Smooth muscle cell (in vitro differentiated cells): ENCODE measurements around the gene APOL4. TPM values are rescaled to one million over a fixed set of nuclear protein-coding genes. Genes with fewer than 3 reads are reported as not detected.

Source experiments
- DNase-seq: peaks from one replicate; lab custom pipeline; 2025; ENCODE audit not compliant: unreplicated experiment; lab: John Stamatoyannopoulos, UW
- H2AFZ ChIP-seq: fragments of 200-600 bp; sonication (generic); 2 replicates; pipeline ENCODE4 v1.6.0; 2016; ENCODE audit warnings: antibody characterized with exemption, low read depth, mild to moderate bottlenecking
- H3F3A ChIP-seq: fragments of 200-600 bp; sonication (generic); 2 replicates; pipeline ENCODE4 v1.6.0; 2017; ENCODE audit warnings: antibody characterized with exemption, low read depth
- H3K27ac ChIP-seq: fragments of 200-600 bp; sonication (generic); 2 replicates; pipeline ENCODE4 v1.5.1; 2016; ENCODE audit warnings: low read depth, mild to moderate bottlenecking
- H3K27me3 ChIP-seq: fragments of 200-600 bp; sonication (generic); 2 replicates; pipeline ENCODE4 v1.6.1; 2016; ENCODE audit warnings: low read depth, mild to moderate bottlenecking
- H3K36me3 ChIP-seq: fragments of 200-600 bp; sonication (generic); 2 replicates; pipeline ENCODE4 v1.5.1; 2016; ENCODE audit warnings: low read depth
- H3K4me1 ChIP-seq: fragments of 200-600 bp; sonication (generic); 2 replicates; pipeline ENCODE4 v1.5.1; 2016; ENCODE audit warnings: low read depth
- H3K4me2 ChIP-seq: fragments of 200-600 bp; sonication (generic); 2 replicates; pipeline ENCODE4 v1.6.0; 2016; ENCODE audit warnings: mild to moderate bottlenecking
- H3K4me3 ChIP-seq: fragments of 200-600 bp; sonication (generic); 2 replicates; pipeline ENCODE4 v1.5.1; 2016; ENCODE audit warnings: mild to moderate bottlenecking
- H3K79me2 ChIP-seq: fragments of 200-600 bp; sonication (generic); 2 replicates; pipeline ENCODE4 v1.6.0; 2016; ENCODE audit warnings: low read depth, mild to moderate bottlenecking
- H3K9ac ChIP-seq: fragments of 200-600 bp; sonication (generic); 2 replicates; pipeline ENCODE4 v1.6.0; 2016; ENCODE audit warnings: low read depth
- H3K9me3 ChIP-seq: fragments of 200-600 bp; sonication (generic); replicated peaks from 2 replicates; pipeline ENCODE4 v1.5.1; 2016; ENCODE audit warnings: low read depth
- H4K20me1 ChIP-seq: fragments of 200-600 bp; sonication (generic); 2 replicates; pipeline ENCODE4 v1.6.0; 2016; ENCODE audit warnings: low read depth
- CTCF ChIP-seq: fragments of 200-600 bp; sonication (generic); IDR thresholded peaks from 2 replicates; pipeline ENCODE4 v1.5.1; 2017; ENCODE audit warnings: borderline replicate concordance, mild to moderate bottlenecking, antibody characterized with exemption; ENCODE audit not compliant: insufficient read depth, poor library complexity, severe bottlenecking
- WGBS: methylation state at CpG from one replicate; pipeline ENCODE4 v1.1.7; 2016; ENCODE audit warnings: low lambda C conversion rate; 5-methylcytosine and 5-hydroxymethylcytosine counted together
- polyA plus RNA-seq: library from polyadenylated mRNA; unstranded; fragments of >200 nt; fragmentation: Nextera tagmentation; extraction: Ambion mirVana; gene quantifications from 2 replicates; pipeline ENCODE4 v1.2.1, GENCODE V29; 2016
- total RNA-seq: library from RNA; depleted of rRNA; stranded (reverse); fragments of >200 nt; gene quantifications from 2 replicates; pipeline ENCODE4 v1.2.3, GENCODE V29; 2014

Gene APOL4
- total and polyA plus RNA-seq, 2 experiments from 2014 or later = 0.40 TPM; not detected in 1

GRCh38 chr22:36221799-36222751, 20.5 kb upstream of the APOL4 start:
- peak; percentile 39 for TF ChIP-seq CTCF
- Histone ChIP-seq H3K9ac (no peak overlapping the region), H3F3A (no peaks in the 10 kb centered on the region), H4K20me1 (no peaks in the 10 kb centered on the region), H2AFZ (no peak overlapping the region), H3K4me1 (peaks cover 10% of the 10 kb centered on the region), H3K4me2 (peak overlapping the region; percentile 77), H3K27ac (no peak overlapping the region), H3K9me3 (no peaks in the 10 kb centered on the region), H3K36me3 (no peaks in the 10 kb centered on the region), H3K79me2 (no peaks in the 10 kb centered on the region), H3K27me3 (no peaks in the 10 kb centered on the region), H3K4me3 (no peak overlapping the region)
- 18% methylated on average over 7 of the region's 7 CpGs for WGBS
- DNase-seq = no peak

GRCh38 chr22:36220451-36220921, 18.9 kb upstream of the APOL4 start:
- H3F3A ChIP-seq = no peaks in the 10 kb centered on the region
- H3K4me3 ChIP-seq = no peak overlapping the region
- H3K9ac ChIP-seq = peak overlapping the region; percentile 45
- no peaks in the 10 kb centered on the region for H4K20me1 ChIP-seq
- H3K27ac ChIP-seq = peak overlapping the region; percentile 75
- peak overlapping the region; percentile 77 for H3K4me2 ChIP-seq
- no peaks in the 10 kb centered on the region for H3K79me2 ChIP-seq
- WGBS = 25% methylated on average over 9 of the region's 9 CpGs
- no peak for TF ChIP-seq CTCF
- H3K27me3 ChIP-seq = no peaks in the 10 kb centered on the region
- H3K9me3 ChIP-seq = no peaks in the 10 kb centered on the region
- H3K4me1 ChIP-seq = peaks cover 10% of the 10 kb centered on the region
- H3K36me3 ChIP-seq = no peaks in the 10 kb centered on the region
- peak; percentile 16 for DNase-seq
- no peak overlapping the region for H2AFZ ChIP-seq

- WGBS = 93% methylated on average over 7 of the region's 7 CpGs
- Histone ChIP-seq H3F3A (no peaks in the 10 kb centered on the region), H3K4me3 (no peak overlapping the region), H3K79me2 (no peaks in the 10 kb centered on the region), H3K36me3 (no peaks in the 10 kb centered on the region), H3K4me2 (no peak overlapping the region), H2AFZ (no peak overlapping the region), H3K4me1 (peaks cover 10% of the 10 kb centered on the region), H3K27me3 (no peaks in the 10 kb centered on the region), H3K9ac (no peak overlapping the region), H4K20me1 (no peaks in the 10 kb centered on the region), H3K27ac (no peak overlapping the region), H3K9me3 (no peaks in the 10 kb centered on the region)
- no peak for DNase-seq
- no peak for TF ChIP-seq CTCF
Observed at GRCh38 chr22:36218648-36219193, 17.1 kb upstream of the APOL4 start.
